ES-I3 (cell line): ENCODE data around the gene DBN1.

Experiments used
- H3K36me3 ChIP-seq: 2 replicates; pipeline ENCODE4 v1.6.1; 2013; ENCODE audit warnings: mild to moderate bottlenecking, low read length, control low read depth, moderate library complexity; ENCODE audit not compliant: insufficient read depth
- H3K4me1 ChIP-seq: 2 replicates; pipeline ENCODE4 v1.6.1; 2013; ENCODE audit warnings: mild to moderate bottlenecking, control low read depth, low read length; ENCODE audit not compliant: insufficient read depth
- H3K9ac ChIP-seq: 2 replicates; pipeline ENCODE4 v1.6.1; 2013; ENCODE audit warnings: low read depth, mild to moderate bottlenecking, low read length, moderate library complexity
- H3K9me3 ChIP-seq: 2 replicates; pipeline ENCODE4 v1.6.1; 2013; ENCODE audit warnings: mild to moderate bottlenecking, low read length, moderate library complexity; ENCODE audit not compliant: control insufficient read depth, insufficient read depth

DBN1 gene

DNA sequence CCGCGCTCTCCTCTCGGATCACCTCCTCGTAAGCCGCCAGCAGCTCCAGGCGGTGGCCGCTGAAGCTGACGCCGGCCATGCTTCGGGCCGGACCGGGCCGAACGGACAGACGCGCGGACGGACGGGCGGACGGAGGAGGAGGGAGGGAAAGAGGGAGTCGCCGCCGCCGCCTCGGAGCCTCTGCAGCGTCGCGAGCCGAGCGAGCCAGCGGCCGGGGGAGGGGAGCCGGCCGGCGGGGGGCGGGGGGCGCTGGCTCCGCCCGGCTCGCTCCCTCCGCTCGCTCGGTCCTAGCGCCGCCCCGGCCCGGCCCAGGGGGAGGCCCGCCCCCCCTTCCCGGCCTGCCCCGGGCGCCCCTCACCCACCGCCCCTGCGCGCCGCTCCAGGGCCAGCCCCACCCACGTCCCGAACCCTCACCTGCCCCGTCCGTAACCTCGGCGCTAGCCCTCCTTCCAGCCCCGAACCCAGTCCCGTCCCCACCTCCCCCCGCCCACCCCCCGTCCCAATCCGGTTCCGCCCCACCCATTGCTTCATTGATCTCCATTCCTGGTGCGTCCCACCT lies at the start of gene DBN1:
Gene DBN1, minus strand, starts transcription at position 192 of the 559 bp plus-strand sequence. Its CDS starts 113 bp downstream, at position 79.
- Histone ChIP-seq H3K36me3 (peaks cover 6% of the 10 kb centered on the region), H3K4me1 (peaks cover 49% of the 10 kb centered on the region), H3K9ac (peak within 1 kb of the TSS; percentile 90), H3K9me3 (no peaks in the 10 kb centered on the region)

DNA sequence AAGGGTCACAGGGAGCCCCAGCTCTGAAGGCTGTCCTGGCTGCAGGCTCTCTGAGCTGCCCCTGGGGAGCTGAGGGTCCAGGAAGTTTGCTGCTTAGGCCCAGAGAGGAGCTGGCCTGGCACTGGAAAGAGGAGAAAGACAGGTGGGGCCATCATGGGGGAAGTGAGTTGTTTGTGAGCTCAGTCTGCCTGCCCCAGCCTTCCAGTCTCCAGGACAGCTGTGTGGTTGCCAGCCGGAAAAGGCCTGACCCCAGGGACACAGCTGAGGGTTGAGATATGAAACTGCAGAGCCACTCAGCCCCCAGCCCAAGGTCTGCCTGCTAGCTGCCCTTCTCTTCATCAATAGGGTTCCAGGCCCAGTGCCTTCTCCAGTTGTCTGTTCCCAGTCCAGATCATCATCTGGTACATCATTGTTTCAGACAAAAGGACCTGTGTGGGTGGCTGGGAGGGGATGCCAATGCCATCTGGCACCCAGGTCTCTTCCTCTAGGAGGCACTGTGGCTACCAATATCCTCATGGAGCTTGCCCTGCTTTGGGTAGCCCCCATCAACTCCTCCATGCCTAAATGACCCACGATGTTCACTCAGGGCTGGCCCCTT lies 47.6 kb upstream of the DBN1 start:
- no peaks in the 10 kb centered on the region for H3K9me3 ChIP-seq
- H3K4me1 ChIP-seq, result no peaks in the 10 kb centered on the region; the same call in 1 of the 2 replicates
- H3K9ac ChIP-seq, result no peak overlapping the region
- peaks cover 7% of the 10 kb centered on the region for H3K36me3 ChIP-seq

DNA sequence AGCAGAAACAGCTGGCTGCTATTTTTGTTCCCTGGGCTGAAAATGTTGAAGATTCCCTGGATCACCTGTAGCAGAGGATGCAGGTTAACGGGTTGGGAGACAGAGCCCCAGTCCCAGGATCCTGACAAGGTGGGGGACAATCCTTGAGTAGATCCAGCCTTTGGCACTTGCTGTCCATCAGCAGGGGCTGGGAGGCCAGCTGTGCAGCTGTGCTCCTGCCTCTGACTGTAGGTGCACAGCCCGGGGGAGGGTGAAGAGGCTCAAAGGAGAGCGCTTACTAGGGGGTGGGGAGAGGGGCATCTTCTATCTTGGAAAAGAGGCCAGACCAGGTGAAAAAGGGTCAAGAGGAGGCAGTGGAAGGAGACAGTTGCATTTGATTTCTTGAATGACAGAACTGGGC lies 46.8 kb upstream of the DBN1 start:
- Histone ChIP-seq H3K4me1 (no peaks in the 10 kb centered on the region; the same call in 1 of the 2 replicates), H3K9ac (no peak overlapping the region), H3K9me3 (no peaks in the 10 kb centered on the region), H3K36me3 (peaks cover 12% of the 10 kb centered on the region)

DNA sequence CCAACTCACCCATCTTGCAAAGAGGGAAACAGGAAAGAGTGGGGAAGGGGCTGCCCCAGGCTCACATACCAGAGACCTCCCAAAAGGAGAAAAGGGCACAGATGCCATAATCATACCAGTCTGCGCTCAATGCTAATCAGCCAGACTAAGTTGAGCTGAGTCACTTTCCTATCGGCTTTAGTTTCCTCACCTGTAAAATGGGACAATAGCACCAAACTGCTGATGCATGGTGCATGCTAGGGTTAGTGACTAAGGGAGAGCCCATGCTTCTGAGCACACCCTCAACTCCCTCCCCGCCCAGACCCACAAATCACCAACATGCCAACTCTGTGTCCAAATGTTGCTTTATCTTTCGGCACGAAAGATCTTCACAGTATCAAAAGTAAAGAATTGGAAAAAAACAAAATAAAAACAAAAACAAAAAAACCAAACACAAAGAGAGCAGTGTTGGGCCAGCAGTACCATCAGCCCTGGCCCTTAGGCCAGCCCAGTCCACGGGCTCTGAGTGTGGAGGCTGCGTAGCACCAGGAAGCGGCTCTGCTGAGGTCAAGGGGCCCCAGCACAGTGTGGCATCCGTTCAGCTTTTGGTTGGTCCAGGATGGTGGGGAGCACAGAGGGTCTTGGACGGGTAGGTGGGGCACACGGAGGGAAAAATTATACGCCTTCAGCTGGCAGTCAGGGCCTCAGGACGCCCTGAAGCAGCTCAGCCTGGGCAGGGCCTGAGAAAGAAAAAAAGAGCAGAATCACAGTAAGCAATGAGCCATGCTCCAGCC lies 46.2 kb upstream of the DBN1 start:
- peaks cover 14% of the 10 kb centered on the region for H3K36me3 ChIP-seq
- no peak overlapping the region for H3K9ac ChIP-seq
- no peaks in the 10 kb centered on the region; the same call in 1 of the 2 replicates for H3K4me1 ChIP-seq

DNA sequence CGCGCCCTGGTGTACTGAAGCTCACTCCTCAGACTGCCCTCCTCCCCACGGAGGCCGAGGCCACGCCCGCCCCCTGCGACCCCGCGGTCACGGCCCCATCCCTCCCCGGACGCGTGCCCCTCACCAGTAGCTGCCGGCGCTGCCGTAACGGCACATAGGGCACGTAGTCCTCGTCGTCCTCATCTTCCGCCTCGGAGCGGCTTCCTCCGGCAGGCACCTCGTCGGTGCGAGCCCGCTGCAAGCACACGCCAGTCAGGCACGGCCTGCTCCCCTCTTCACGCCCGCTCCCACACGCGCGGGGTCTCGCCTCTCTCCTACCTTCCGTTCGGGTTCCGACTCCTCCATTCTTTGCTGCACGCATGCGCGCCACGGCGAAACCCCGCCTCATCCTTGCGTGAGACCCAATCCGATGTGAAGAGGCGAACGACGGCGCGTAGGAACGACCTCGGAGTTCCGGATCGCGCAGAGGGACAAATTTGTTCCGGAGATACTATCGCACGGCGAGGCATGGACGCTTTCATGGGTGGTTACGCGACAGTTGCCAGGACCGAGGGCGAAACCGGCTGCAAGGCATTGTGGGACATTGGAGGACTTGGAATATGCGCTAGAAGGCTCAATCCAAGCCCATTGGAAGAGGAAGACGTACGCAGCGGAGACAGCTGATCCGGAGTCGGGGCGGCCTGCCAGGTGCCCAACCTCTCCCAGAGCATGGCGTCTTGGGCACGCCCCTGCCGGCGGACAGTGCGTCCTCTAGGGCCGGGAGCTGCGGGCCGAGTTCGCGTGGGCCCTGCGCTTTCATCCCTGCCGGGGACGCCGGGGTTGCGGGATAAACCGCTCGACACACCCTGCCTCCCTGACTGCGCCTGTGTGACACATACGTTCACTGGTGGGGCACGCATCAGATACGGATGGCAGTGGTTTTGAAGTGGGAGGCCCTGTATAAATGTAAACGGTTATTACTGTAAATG lies 43.5 kb upstream of the DBN1 start, which contains the start of gene DDX41:
Gene DDX41, minus strand, starts transcription at position 361 of the 968 bp plus-strand sequence. Its CDS starts 16 bp downstream, at position 345.
- no peaks in the 10 kb centered on the region for H3K9me3 ChIP-seq
- H3K9ac ChIP-seq, result peak within 1 kb of the TSS; percentile 76
- no peaks in the 10 kb centered on the region; the same call in 1 of the 2 replicates for H3K4me1 ChIP-seq
- H3K36me3 ChIP-seq, result peaks cover 16% of the 10 kb centered on the region

More for the DNA sequence above, 46.2 kb upstream of the DBN1 start:
- H3K9me3 ChIP-seq, result no peaks in the 10 kb centered on the region

DNA sequence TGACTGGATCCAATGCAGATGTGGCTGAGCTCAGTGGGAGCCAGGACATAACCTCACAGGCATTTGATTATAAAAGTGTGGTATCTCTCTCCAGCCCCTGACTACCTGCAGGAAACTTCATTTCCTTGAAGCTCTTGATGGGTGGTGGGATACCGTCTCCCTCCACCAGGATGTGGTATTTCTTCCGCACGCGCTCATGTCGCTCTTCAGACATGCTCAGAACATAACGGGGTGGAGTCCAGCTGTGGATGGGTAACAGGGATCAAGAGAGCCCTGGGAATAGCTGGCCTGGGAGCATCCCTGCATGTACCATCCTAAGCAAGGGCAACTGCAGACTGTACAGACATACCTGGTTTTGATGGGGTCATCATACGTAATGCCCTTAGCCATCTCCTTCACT lies 42.1 kb upstream of the DBN1 start:
- no peaks in the 10 kb centered on the region for H3K9me3 ChIP-seq
- no peak overlapping the region for H3K9ac ChIP-seq
- peaks cover 16% of the 10 kb centered on the region for H3K36me3 ChIP-seq
- no peaks in the 10 kb centered on the region; the same call in 1 of the 2 replicates for H3K4me1 ChIP-seq

DNA sequence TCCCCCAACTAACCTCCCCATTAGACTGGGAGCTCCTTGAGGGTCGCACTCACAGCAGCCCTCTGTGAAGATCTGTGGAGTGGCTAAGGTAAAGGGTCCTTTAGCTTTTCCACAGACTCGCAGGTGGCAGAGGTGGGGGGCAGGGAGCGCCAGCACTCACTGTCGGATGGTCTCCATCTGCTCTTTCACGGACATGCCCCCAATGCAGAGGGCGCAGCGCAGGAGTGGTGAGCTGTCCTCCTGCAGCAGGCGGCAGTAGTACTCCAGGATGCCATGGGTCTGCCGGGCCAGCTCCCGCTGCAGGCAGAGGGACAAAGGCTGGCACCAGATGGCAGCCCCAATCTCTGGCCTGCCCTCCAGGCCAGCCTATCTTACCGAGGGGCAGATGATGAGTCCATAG lies 41.1 kb upstream of the DBN1 start:
- peaks cover 17% of the 10 kb centered on the region for H3K36me3 ChIP-seq
- H3K9ac ChIP-seq, result no peak overlapping the region
- H3K4me1 ChIP-seq, result peaks cover 7% of the 10 kb centered on the region; the same call in 1 of the 2 replicates
- no peaks in the 10 kb centered on the region for H3K9me3 ChIP-seq

DNA sequence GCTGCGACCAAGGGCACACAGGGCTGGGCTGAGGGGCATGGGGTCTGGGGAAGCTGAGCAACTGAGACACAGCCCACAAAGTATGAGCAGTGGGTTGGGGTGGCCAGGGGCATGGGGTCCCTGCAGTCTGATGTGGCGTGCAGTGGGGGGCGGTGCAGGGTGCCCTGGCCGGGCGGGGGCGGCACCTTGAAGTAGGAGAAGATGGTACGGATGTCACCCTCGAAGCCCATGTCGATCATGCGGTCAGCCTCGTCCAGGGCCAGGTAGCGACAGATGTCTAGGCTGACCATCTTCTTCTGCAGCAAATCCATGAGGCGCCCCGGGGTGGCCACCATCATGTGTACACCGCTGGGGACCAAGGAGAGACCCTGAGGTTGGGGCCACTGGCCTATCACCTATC lies 40.1 kb upstream of the DBN1 start:
- peaks cover 17% of the 10 kb centered on the region for H3K36me3 ChIP-seq
- H3K9ac ChIP-seq, result no peak overlapping the region
- peaks cover 16% of the 10 kb centered on the region; the same call in 1 of the 2 replicates for H3K4me1 ChIP-seq
- H3K9me3 ChIP-seq, result no peaks in the 10 kb centered on the region

DNA sequence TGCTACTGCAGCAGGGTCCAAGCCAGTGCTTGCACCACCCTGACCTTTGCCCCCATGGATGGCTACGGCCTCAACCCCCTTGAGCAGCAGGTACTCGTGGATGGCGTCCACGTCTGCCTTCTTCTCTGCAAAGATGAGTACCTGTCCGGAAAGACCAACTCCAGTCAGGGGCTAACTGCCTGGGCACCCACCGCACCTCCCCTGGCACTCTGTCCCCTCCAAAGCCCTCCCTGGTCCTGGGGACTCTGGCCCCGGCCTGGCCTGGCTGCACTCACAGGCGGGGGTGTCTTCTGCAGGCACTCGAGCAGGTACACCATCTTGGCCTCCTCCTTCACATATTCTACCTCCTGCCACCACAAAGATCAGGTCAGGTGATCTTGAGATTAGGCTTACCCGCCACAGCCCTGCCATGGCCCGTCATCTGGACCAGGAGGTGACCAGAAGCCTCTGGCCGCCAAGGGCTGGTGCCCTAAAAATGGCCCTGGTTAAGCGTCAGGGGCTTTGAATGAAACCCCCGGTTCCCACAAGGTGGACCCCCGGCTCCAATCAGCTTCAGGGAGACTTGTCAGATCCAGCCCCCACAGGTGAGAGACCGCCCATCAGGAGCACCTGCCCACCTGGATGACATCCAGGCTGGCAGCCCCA lies 39.4 kb upstream of the DBN1 start:
- Histone ChIP-seq H3K36me3 (peaks cover 17% of the 10 kb centered on the region), H3K9ac (no peak overlapping the region), H3K9me3 (no peaks in the 10 kb centered on the region), H3K4me1 (peaks cover 16% of the 10 kb centered on the region; the same call in 1 of the 2 replicates)

DNA sequence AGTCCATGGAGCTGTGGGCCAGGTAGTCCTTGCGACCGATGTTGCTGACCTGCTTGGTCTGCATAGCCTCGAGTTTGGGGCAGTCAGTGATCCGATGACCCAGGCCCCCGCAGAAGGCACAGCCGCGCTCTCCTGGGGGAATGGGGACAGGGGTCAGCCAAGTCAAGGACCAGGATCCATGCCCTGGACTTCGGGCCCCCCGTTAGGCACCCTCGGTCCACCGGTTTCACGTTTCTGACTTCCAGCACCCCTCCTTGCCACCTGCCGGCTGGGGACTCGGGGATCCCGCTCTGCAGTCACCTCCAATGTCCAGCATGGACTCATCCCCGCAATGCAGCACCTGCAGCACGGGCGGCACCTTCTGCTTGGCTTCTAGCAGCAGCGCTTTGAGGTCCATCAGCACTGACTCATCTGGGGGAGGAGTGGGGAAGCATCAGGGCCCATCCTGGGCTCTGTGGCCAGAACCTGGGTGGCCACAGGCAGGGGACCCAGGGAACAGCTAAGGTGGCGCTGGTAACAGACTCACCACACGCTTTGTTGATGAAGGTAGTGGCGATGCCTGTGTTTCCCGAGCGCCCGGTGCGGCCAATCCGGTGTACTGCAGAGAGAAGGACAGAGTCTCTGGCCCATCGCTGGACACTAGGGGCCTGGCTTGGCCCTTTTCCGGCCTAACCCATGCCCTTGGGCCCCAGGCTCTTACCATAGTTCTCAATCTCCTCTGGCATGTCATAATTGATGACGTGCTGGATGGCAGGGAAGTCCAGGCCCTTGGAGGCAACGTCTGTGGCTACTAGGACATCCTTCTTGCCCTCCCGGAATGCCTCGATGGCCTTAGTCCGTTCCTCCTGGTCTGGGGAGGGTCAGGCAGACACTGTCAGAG lies 38.6 kb upstream of the DBN1 start:
- Histone ChIP-seq H3K4me1 (peaks cover 16% of the 10 kb centered on the region; the same call in 1 of the 2 replicates), H3K9ac (no peak overlapping the region), H3K9me3 (no peaks in the 10 kb centered on the region), H3K36me3 (peaks cover 17% of the 10 kb centered on the region)

DNA sequence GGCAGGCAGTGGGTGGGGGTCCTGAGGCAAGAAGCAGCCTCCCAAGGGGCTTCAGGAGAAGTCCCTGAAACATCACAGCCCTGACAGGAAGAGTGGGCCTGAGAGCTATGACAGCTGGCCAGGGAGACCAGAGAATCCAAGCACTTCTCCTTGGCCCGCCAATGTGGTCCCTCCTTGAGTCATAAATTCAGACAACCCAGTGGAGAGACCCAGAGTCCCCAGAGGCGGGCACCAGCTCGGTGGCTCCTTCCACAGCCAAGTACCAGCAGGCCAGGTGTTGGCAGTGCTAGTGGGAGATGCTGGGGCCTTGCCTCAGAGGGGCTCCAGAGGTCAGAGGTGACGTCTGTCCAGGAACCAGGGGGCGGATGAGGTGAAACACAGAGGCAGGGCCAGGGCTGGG lies 37.7 kb upstream of the DBN1 start:
- H3K36me3 ChIP-seq, result peaks cover 17% of the 10 kb centered on the region
- H3K4me1 ChIP-seq, result peaks cover 16% of the 10 kb centered on the region; the same call in 1 of the 2 replicates
- H3K9me3 ChIP-seq, result no peaks in the 10 kb centered on the region
- no peak overlapping the region for H3K9ac ChIP-seq

DNA sequence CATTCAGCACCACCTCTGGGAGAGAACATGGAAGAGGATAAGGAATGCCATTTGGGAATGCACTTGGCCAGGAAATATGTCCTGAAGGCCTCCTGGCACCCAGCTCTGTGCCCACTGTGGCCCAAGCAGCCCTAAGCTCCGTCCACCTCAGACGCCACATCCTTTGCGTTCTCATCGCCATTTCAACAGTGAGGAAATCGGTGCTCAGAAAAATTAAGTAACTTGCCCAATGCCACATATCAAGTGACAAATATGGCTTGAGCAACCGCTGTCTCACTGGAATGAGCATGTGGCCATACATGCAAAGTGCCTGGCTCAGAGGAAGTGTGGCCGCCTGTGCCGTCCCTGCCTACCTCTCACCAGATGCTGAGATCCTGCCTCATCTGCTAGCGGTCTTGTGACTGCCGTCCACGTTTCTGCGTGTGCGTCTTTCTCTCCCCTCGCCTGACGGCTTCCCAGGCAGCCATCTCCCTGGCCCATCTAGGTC lies 37.2 kb upstream of the DBN1 start:
- H3K9ac ChIP-seq, result no peak overlapping the region
- H3K36me3 ChIP-seq, result peaks cover 16% of the 10 kb centered on the region
- H3K9me3 ChIP-seq, result no peaks in the 10 kb centered on the region
- H3K4me1 ChIP-seq, result peaks cover 16% of the 10 kb centered on the region; the same call in 1 of the 2 replicates
